Heart left ventricle (tissue), 13 donors: ENCODE measurements around the gene PTN.

ENCODE experiments used
- CTCF ChIP-seq, 12 donors: fragments of 200-600 bp; sonication (generic) in 4 of 12; IDR thresholded peaks; one replicate each; pipeline versions ENCODE4 v1.5.0 to v1.8.0; 2018 to 2022; ENCODE audit warnings: antibody characterized with exemption in 12 of 12, mild to moderate bottlenecking in 5 of 12
- POLR2A ChIP-seq, 2 donors: fragments of 450-650 bp; IDR thresholded peaks; one replicate each; pipeline ENCODE4 v1.6.1; 2017; ENCODE audit warnings: antibody characterized with exemption in 2 of 2, mild to moderate bottlenecking in 2 of 2, moderate library complexity in 2 of 2
- donor health status: ischemic (EF 13 %, LVEDD 7.1; RV severe dilation, severe dysfunction).
- donor health status: DM: no; HTN: yes; CAD: no.
- donor health status: DM: no; HTN: no; CAD: no.
- donor health status: ischemic (EF 25% LVEDD 6.9; RV normal size, moderate dysfunction).
- donor health status: ischemic (EF 25% LVEDD 5.7; RV mildly dilated, moderate dysfunction).
- donor health status: ischemic (EF 35%, LVEDD 5.7; RV mildly dilated, moderate dysfunction).
- donor health status: nonischemic (EF 11% LVEDD 7.7; RV severe dilation, severe dysfunction).
- donor health status: DM: yes; HTN: yes; CAD: no.
- donor health status: PGD.
- donor health status: ischemic (EF 29% LVEDD 5.4; RV normal size, mild dysfunction).
- donor health status: nonischemic (EF 23%, LVEDD 6.1; RV moderate dilation, normal function).

GRCh38 chr7:137298464-137298794 lies 45.1 kb downstream of the PTN start:
- TF ChIP-seq CTCF (IDR thresholded peaks at IDR 0.05) (no peak), POLR2A (IDR thresholded peaks at IDR 0.05) (no peak)
